Common myeloid progenitor, CD34-positive (primary cell): ENCODE measurements around the gene TPK1.
A peak's percentile ranks its signal among the peaks of the same experiment; 100 is the strongest.

Experiments used
- CTCF ChIA-PET: fragments of 350-600 bp; sonication (Branson Sonifier 250); formaldehyde crosslinking; loops from one replicate; lab custom pipeline; 2021; ENCODE audit warnings: antibody characterized with exemption; lab: Charles Lee
- POLR2A ChIA-PET: fragments of 350-600 bp; sonication (Branson Sonifier 250); formaldehyde crosslinking; loops from one replicate; lab custom pipeline; 2021; ENCODE audit warnings: antibody characterized with exemption; lab: Charles Lee
- DNase-seq, 3 donors: peaks; one replicate each; pipeline versions ENCODE4 v3.0.0 to v3.0.0-alpha.2; 2013
- H3K27ac ChIP-seq, 2 experiments: 1 replicate in 1 of 2; 2 replicates in 1 of 2; pipeline ENCODE4 v1.7.0; 2013; ENCODE audit warnings: inconsistent platforms in 2 of 2, low read length in 2 of 2, mild to moderate bottlenecking in 2 of 2, low read depth in 1 of 2, moderate library complexity in 1 of 2; ENCODE audit not compliant: severe bottlenecking in 2 of 2, insufficient read depth in 1 of 2, poor library complexity in 1 of 2
- H3K27me3 ChIP-seq, 5 experiments: replicated peaks in 2 of 5; 1 replicate in 3 of 5; 2 replicates in 2 of 5; pipeline versions ENCODE4 v1.6.1 to v1.7.0; 2013; ENCODE audit warnings: low read length in 4 of 5, mild to moderate bottlenecking in 2 of 5, moderate library complexity in 2 of 5, inconsistent platforms in 1 of 5; ENCODE audit not compliant: insufficient read depth in 5 of 5, control insufficient read depth in 4 of 5
- H3K36me3 ChIP-seq, 4 experiments: 1 replicate in 2 of 4; 2 replicates in 2 of 4; pipeline versions ENCODE4 v1.6.1 to v1.7.0; 2013; ENCODE audit warnings: low read length in 3 of 4, control low read depth in 1 of 4, mild to moderate bottlenecking in 1 of 4; ENCODE audit not compliant: control insufficient read depth in 4 of 4, insufficient read depth in 4 of 4
- H3K4me1 ChIP-seq, 4 experiments: 1 replicate in 3 of 4; 2 replicates in 1 of 4; pipeline versions ENCODE4 v1.6.1 to v1.7.1; 2013; ENCODE audit warnings: low read length in 3 of 4, mild to moderate bottlenecking in 3 of 4, control low read depth in 1 of 4, inconsistent platforms in 1 of 4, moderate library complexity in 1 of 4; ENCODE audit not compliant: control insufficient read depth in 4 of 4, insufficient read depth in 4 of 4; ENCODE audit errors: control extremely low read depth in 1 of 4
- H3K4me3 ChIP-seq, 7 experiments: 1 replicate in 4 of 7; 2 replicates in 3 of 7; pipeline versions ENCODE4 v1.5.1 to v1.7.0; 2013; ENCODE audit warnings: mild to moderate bottlenecking in 7 of 7, low read length in 6 of 7, moderate library complexity in 6 of 7, inconsistent platforms in 2 of 7, low read depth in 2 of 7, control low read depth in 1 of 7; ENCODE audit not compliant: insufficient read depth in 4 of 7, control insufficient read depth in 1 of 7; ENCODE audit errors: extremely low read depth in 1 of 7
- H3K9me3 ChIP-seq, 5 experiments: 1 replicate in 4 of 5; 2 replicates in 1 of 5; pipeline versions ENCODE4 v1.6.1 to v1.7.1; 2013; ENCODE audit warnings: low read length in 4 of 5, mild to moderate bottlenecking in 2 of 5, inconsistent platforms in 1 of 5, low read depth in 1 of 5, moderate library complexity in 1 of 5; ENCODE audit not compliant: control insufficient read depth in 4 of 5, insufficient read depth in 2 of 5; ENCODE audit errors: control extremely low read depth in 1 of 5
- WGBS: methylation state at CpG from one replicate; pipeline ENCODE4 v1.1.5; 2013; ENCODE audit not compliant: insufficient coverage; 5-methylcytosine and 5-hydroxymethylcytosine counted together

The TPK1 gene

DNA sequence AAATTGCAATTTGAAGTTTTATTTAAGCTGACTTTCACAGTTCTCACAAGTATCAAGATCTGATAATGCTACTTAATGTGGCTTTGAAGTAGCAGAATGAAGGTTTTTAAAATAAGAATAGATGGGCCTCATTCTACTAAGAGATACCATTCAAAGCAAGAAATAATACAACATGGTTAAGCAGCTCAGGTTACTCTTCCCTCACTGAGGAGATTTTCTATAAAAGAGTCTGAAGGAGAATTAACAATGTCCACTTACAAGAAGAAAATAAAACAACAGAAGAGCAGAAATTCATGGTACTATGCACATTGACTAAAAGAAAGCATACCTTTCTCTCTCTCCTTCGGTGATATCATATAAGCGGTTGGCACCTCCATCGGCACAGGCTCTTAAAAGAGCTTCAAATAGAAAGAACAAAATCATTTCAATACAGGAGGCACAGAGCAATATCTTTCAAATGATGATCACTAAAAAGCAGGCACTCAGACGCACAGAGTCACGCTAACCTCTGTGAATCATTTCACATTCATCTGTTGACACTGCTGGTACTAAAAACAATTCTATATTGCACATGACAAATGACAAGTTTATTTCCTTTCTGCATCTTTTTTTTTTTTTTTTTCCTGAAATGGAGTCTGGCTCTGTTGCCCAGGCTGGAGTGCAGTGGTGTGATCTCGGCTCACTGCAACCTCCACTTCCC is 153.1 kb downstream of the TPK1 start:
- no peaks in the 10 kb centered on the region for H3K36me3 ChIP-seq
- no peak overlapping the region for H3K4me3 ChIP-seq
- H3K9me3 ChIP-seq = no peaks in the 10 kb centered on the region
- DNase-seq = no peak
- no peak overlapping the region for H3K27ac ChIP-seq
- CTCF ChIA-PET = interaction anchor here (1.0 kb wide), 1 partner anchor 13 kb away, joined by 5 read pairs; no protein-coding TSS in a partner anchor
- POLR2A ChIA-PET = no interaction called here
- H3K27me3 ChIP-seq = no peaks in the 10 kb centered on the region
- 100% methylated on average over 6 of the region's 6 CpGs for WGBS
- no peaks in the 10 kb centered on the region for H3K4me1 ChIP-seq

DNA sequence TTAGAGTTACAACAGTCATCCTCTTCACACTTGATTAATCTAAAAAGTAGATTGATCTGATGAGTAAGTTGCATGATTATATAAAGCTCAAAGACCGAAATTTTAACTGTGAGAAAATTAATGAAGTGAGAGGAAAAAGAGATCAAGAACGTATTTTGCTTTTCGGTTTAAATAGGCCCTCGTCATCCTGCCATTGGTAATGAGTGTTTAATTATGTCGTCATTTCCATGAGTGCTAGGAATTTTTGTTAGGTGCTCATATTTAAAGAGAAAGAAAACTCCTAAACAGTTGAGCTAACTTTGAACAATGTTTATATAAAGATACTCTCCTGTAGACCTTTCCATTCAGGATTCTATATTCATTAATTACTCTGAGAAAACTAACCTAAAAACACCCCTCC is 159.4 kb downstream of the TPK1 start:
- no peaks in the 10 kb centered on the region for H3K36me3 ChIP-seq
- WGBS = 93% methylated on average over 3 of the region's 5 CpGs
- CTCF ChIA-PET = interaction anchor here (0.7 to 1.2 kb wide), 2 partner anchors 9 to 42 kb away, joined by 3 read pairs; no protein-coding TSS in a partner anchor
- no peaks in the 10 kb centered on the region for H3K27me3 ChIP-seq
- H3K9me3 ChIP-seq = no peaks in the 10 kb centered on the region
- DNase-seq = no peak
- H3K4me3 ChIP-seq = no peak overlapping the region
- POLR2A ChIA-PET = no interaction called here
- no peaks in the 10 kb centered on the region for H3K4me1 ChIP-seq
- H3K27ac ChIP-seq = no peak overlapping the region

DNA sequence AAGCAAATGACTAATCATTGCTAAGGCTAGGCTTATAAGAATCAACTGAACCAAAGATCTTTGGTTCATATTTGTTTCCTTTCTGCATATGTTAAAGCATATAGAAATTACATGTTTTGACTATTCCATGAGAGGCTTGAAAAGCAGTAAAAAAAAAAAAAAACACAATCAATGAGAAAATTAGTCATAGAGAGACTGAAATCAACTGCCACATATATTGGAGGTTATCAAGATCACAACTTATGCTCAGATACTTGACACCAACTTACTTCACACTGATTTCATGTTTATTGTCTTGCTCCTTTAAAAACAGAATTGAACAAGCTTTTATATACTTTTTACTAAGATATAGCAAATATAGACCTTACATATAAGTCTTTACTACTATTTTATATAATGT is 161.3 kb downstream of the TPK1 start:
- no peaks in the 10 kb centered on the region for H3K36me3 ChIP-seq
- ChIA-PET POLR2A (no interaction called here), CTCF (no interaction called here)

DNA sequence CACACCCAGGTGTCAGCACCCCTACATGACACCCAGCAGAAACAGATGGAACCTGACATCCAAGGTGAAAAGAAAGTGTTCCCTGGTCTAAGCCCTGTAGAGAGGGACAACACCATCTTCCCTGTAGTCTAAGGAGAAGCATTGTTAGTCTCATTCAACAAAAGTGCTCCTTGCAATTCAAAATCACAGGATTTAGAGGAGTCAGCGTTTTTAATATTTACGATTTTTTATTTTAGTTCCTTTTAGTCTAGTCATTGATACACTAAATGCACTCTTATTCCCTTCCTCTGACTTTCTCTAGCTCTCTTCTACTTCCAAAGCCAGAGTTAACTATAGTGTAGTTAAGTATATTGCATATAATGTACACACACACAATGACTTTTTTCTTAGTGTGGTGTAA is 163.0 kb downstream of the TPK1 start:
- H3K9me3 ChIP-seq = no peaks in the 10 kb centered on the region
- H3K36me3 ChIP-seq = no peaks in the 10 kb centered on the region
- CTCF ChIA-PET = no interaction called here
- no peaks in the 10 kb centered on the region for H3K27me3 ChIP-seq
- no peak overlapping the region for H3K4me3 ChIP-seq
- no peak for DNase-seq
- POLR2A ChIA-PET = no interaction called here
- no peaks in the 10 kb centered on the region for H3K4me1 ChIP-seq
- WGBS = 100% methylated on average over 2 of the region's 2 CpGs
- H3K27ac ChIP-seq = no peak overlapping the region

More for the DNA sequence above, 161.3 kb downstream of the TPK1 start:
- Histone ChIP-seq H3K27ac (no peak overlapping the region), H3K4me1 (no peaks in the 10 kb centered on the region), H3K4me3 (no peak overlapping the region), H3K9me3 (no peaks in the 10 kb centered on the region), H3K27me3 (no peaks in the 10 kb centered on the region)
- DNase-seq = no peak

DNA sequence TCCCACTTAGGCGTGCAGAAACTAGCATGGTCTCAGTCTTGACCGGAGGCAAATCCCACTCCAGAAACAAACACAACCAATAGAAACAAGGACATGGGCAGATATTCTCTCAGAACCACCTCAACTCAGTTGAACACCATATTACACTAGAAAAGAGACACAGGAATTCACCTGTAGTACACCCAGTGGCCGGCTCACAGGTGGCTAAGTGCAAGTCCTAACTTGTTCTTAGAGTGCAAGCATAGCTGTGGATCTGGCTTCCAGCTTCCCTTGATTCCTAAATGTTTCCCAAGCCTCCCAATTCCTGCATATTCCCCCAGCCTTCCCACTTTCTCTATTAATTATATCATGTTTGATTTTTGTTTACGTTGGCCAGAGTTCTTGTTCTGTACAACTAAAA is 164.4 kb downstream of the TPK1 start:
- ChIA-PET CTCF (no interaction called here), POLR2A (no interaction called here)
- WGBS = 86% methylated on average over 1 of the region's 4 CpGs

DNA sequence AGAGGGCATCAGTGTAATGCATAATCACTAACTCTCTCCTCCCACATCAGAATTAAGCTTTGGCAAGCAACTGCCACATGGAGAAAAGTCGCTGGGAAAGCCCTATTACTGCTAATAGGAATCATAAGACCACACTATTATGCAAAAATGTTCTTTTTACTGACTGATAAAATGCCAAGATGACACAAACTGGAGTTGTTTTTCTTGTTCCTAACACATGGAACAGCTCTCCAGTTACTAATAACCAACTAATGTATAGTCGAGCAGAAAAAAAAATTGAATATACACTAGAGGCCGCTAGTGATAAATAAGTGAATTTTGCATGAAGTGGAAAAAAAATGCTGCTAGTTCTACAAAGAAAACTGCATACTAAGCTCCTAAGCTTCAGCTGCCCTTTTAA is 165.6 kb downstream of the TPK1 start:
- H3K27ac ChIP-seq = no peak overlapping the region
- 40% methylated on average over 1 of the region's 3 CpGs for WGBS
- ChIA-PET POLR2A (interaction anchor here (0.6 kb wide), 1 partner anchor 371 kb away, joined by 3 read pairs; no protein-coding TSS in a partner anchor), CTCF (interaction anchor here (0.8 to 1.9 kb wide), 2 partner anchors 12 to 191 kb away, joined by 3 to 5 read pairs; no protein-coding TSS in a partner anchor)
- H3K27me3 ChIP-seq = no peaks in the 10 kb centered on the region
- H3K9me3 ChIP-seq = no peaks in the 10 kb centered on the region
- peak in 2 of 3 donors; percentile 21 to 31 for DNase-seq
- no peak overlapping the region for H3K4me3 ChIP-seq
- H3K4me1 ChIP-seq = no peaks in the 10 kb centered on the region
- no peaks in the 10 kb centered on the region for H3K36me3 ChIP-seq

More for the DNA sequence above, 164.4 kb downstream of the TPK1 start:
- Histone ChIP-seq H3K4me1 (no peaks in the 10 kb centered on the region), H3K27ac (no peak overlapping the region), H3K36me3 (no peaks in the 10 kb centered on the region), H3K9me3 (no peaks in the 10 kb centered on the region), H3K4me3 (no peak overlapping the region), H3K27me3 (no peaks in the 10 kb centered on the region)
- no peak for DNase-seq

DNA sequence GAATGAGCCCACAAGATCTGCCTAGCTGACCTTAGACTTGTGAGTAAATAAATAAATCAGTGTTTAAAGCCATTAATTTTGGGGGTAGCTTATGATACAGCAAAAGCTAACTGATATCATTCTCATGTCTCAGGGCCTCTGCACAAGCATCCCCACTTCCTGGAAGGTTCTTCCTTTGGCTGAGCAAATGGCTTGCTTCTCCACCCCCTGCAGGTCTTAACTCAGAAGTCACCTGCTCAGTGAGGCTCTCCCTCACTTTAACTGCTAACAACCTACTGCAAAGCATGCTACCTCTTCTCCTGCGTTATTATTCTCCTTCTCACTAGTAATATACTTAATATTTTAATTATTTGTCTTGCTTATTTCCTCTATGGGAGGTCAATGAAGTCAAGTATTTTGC is 167.3 kb downstream of the TPK1 start:
- no peak overlapping the region for H3K27ac ChIP-seq

More for the DNA sequence above, 167.3 kb downstream of the TPK1 start:
- POLR2A ChIA-PET = no interaction called here
- peak in 1 of 3 donors; percentile 2 for DNase-seq
- Histone ChIP-seq H3K4me1 (no peaks in the 10 kb centered on the region), H3K36me3 (no peaks in the 10 kb centered on the region), H3K27me3 (no peaks in the 10 kb centered on the region), H3K4me3 (no peak overlapping the region), H3K9me3 (no peaks in the 10 kb centered on the region)
- no CpG with 5 or more reads among the region's 1 CpG for WGBS
- CTCF ChIA-PET = no interaction called here
